HG03354 (cell line): Measurements from ENCODE around the gene TCERG1L.
"Not testable (repeated sequence)": the region's sequence is repeated elsewhere in the genome, so short reads cannot be mapped to it uniquely, and the experiment has no call there.

ENCODE experiments used
- ATAC-seq: cut with Tn5 transposase; IDR thresholded peaks from one replicate; pipeline ENCODE4 v1.9.1; 2021; ENCODE audit warnings: mild to moderate bottlenecking; ENCODE audit not compliant: unreplicated experiment, poor library complexity, severe bottlenecking

The TCERG1L gene

DNA sequence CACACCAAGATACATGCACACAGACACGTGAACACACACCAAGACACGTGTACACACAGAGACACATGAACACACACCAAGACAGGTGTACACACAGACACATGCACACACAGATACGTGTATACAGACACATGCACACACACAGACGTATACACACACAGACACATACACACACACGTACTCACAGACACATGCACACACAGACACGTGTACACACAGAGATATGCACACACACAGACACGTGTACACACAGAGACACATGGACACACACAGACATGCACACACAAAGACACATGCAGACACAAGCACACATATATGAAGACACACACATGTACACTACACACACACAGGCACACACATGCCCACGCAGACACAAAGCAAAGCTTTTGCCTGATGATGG, 134.6 kb downstream of the TCERG1L start:
- ATAC-seq: no peak

DNA sequence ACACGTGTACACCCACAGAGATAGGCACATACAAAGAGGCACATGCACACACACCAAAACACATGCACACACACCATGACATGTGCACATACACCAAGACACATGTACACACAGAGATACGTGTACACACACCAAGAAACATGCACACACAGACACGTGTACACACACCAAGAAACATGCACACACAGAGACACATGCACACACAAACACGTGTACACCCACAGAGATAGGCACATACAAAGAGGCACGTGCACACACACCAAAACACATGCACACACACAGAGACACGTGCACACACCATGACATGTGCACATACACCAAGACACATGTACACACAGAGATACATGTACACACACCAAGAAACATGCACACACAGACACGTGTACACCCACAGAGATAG, 135.2 kb downstream of the TCERG1L start:
- not testable (repeated sequence) for ATAC-seq

DNA sequence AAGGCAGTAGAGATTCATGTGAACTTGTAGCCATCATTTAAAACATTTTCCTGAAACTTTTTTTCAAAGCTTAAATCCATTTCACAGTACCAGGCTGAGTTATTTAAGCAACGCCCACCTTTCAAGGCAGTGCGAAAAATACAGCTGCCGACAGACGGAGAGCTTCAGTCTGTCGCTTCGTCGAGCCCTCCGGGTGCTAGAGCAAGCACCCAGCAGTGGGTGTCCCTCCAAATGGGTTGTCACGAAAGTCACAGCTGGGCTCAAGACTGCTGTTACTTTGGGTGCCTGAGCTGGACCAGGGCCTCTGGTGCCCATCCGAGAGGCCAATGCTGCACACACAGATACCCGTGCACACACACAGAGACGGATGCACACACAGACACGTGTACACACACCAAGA, 135.6 kb downstream of the TCERG1L start:
- ATAC-seq: no peak

DNA sequence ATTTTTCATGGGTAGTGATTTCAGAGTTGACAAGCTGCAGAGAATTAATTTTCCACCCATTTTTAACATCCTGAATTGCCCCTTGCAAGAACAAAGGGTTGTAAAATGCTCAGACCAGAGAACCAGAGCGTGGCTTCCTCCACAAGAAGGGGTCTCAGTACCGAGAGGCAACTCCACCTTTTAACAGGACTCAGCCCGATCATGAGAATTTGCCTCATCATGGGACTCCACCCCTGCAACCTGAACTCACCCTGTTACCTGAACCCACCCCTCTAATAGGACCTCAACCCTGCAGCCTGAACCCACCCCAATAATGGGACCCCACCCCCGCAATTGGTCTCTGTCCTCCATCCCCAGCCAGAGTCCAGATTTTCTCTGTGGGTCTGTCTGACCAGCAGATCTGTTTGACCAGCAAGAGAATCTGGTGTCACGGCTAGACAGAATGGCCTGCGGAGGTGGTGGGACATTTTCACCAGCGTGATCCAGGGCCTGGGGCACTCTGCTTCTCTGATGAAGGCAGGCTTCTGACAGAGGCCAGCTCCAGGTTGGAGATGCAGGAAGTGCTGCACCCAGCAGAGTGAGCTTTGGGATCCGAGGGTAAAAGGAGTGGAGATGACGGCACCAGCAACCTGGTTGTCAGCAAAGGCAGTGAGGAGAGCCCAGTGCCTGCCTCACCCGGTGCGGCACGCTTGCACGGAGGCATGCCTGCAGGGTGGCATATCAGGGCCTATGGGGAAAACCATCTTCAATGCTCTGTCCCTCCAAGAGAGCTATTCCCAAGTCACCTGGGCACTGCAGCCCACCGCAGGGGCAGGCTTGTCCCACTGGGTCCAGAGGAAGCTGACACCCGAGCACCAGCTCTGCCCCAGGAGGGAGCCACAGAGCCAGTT, 136.6 kb downstream of the TCERG1L start:
- no peak for ATAC-seq

DNA sequence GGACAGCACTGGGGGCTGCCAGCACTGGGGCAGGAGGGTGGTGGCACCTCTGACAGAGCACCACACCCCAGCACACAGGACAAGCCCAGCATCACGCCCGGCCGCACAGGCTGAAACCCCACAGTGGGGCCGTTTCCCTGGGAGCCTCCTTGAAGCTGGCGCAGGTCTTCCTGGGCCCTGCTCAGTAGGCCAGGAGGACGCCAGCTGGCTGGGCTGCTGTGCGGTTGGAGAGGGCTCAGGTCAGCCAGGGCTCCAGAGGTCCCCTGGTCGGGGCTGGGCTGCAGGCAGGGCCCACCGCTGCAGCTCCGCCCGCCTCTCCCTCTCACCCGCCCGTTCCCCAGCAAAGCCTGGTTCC, 137.3 kb downstream of the TCERG1L start:
- ATAC-seq: no peak

DNA sequence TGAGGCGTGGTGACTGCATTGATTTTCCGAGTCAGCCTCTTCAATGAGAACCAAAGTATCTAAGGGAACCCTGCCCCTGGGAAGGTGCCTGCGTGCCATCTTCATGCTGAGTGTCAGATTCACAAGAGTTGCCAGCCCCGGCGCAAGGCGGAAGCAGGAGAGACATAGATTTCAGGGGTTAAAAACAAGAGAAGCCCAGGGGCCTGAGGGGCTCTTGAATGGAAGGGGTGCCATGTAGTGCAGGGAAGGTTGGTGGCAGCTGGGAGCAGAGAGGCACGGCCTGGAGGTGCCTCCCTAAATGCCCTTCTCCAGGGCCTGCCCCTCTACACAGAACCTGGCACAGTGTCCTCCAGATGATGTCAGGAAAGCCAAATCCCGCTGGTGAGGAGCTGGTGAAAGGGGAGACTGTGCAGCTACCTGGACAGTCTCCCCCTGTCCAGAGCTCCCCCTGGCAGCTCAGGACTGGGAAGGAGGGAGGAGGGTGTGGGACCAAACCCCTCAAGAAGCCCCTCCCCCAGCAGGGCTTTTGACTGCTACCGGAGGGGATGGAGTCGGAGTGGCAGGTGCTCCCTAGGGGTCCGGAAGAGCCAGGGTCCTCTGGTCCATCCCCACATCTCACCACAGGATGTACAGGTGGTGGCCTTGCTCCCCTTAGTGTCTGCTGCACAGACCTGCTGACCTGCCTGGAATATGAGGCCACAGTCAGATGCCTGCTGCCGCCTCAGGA, 137.9 kb downstream of the TCERG1L start:
- ATAC-seq: no peak

DNA sequence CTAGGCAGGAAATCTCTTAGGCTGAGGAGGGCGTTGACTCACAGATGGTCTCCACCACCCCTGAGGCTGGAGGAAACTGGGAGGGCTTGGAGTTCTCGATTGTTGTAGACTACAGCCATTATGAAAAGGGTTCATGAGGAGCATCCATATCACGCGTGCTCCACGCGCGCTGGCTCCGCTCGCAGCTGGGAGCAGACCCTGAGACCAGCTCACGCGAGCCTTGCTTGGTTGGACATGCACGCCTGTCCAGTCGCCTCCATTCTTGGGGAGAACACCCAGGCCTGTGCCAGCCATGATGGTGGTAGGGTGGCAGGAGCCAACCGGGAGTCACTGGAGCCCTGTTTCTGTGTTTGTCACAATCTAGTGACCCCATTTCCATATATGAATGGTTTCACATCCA, 139.1 kb downstream of the TCERG1L start:
- no peak for ATAC-seq

DNA sequence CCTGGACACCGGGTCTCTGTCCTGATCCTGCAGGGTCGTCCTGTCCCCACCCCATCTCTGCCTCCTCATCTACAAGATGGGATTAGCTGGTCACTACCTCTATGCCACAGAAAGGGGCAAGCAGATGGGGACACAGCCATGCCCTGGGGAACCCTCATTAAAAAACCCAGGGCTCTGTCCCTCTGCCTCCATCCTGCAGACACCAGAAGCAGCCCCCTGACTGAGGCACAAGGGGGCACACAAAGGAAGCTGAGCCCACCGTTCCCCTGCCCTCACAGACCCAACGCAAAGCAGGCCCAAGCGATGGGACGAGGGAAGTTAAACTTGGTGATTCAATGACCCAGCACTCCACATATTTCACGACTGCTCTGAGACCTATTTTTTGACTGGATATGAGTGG, 142.4 kb downstream of the TCERG1L start:
- ATAC-seq: no peak

DNA sequence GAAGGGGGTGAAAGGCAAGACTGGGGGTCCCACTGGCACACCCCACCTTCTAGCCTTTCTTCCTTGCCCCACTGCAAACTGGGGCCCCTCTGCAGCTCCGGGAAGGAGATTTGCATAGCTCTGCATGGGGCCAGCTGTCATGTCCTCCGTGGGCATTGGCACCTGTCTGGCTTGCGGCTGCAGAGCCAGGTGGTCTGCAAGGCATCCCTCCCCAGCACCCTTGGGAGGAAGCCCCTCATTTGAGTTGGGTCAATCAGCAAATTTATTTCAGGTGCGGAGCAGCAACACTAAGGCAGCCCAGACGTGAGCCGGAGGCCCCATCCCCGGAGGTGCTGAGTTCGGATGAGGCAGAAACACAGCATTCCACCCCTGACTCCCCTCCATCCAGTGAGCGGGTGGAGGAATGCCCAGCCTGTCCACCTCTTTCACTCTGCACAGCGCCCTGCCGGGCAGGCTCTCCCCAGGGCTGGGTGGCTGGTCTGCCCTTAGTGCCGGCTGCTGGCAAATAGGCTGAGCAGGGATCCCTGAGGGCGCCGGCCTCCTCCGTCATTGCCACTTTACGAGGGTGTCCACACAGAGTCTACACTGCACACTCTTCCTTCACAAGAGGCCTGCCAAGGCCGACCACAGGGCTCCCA, 143.2 kb downstream of the TCERG1L start:
- ATAC-seq: no peak

DNA sequence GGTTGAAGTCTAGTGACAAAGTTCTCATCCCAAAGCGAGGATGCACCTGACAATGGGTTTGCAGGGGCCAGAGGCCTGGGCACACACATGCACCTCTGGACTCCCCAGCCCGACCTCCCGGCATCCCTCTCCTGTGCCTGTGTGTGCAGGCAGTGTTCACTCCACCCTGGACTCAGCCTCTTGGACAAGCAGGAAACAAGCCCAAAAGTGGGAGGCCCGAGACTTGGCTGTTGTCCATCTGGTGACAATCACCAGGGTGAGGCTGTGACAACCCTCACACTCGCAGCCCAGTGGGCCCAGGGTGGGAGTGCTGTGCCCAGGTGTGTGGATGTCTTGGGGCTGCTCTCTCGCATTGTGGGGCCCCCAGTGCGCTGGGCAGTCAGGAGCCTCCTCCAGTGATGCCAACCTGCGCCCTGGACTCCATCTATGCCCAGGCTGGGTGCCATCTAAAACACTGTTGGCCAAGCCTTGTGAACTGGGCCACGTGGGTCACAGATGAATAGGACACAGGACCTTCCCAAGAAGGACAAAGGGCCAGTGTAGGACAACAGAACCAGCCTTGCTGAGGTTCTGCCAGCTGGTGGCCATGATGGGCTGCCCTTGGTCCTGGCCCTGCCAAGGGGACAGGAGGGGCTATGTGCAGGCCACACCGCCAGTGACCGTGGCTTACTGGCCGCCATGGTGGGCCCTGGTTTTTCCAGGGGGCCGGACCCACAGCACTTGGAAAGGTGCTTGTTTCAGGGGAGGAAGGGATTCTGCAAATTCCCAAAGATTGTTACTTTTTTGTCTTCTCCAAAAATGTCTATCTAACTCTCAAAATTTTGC, 144.3 kb downstream of the TCERG1L start:
- no peak for ATAC-seq

DNA sequence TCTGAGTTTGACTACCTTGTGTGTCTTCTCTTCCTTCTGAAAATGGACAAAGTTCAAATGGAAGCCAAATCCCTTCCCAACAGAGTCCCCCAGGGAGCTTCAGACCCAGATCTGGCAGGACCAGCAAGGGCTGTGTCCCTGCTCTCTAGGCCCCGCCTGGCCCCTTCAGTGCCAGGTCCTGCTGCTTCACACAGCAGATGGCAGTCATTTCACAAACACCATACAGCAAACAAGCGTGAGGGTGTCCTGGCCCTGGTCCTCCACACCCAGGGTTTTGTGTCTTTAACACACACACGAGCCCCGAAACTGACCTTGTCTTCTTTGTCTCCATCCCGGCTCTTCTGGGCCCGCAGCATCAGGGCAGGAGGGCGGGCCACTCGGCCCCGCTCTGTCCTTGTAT, 145.0 kb downstream of the TCERG1L start:
- ATAC-seq: no peak

DNA sequence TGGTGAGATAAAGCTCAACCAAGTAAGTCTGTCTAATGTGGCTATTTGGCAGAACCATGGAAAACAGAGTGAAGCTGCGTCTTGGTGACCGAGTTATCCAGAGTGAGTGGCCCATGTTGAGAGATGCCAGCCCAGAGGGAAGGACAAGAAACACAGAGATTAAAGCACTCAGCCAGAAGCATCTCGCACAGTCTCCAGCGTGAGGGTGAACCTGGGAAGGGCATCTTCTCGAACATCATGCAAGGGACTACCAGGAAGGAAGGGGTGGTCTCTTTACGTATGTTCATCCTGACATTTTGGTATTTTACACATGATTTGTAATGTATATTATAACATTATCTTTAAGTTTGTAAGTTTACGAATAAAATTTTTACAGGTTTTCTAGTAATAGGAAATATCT, 146.4 kb downstream of the TCERG1L start:
- ATAC-seq: no peak

DNA sequence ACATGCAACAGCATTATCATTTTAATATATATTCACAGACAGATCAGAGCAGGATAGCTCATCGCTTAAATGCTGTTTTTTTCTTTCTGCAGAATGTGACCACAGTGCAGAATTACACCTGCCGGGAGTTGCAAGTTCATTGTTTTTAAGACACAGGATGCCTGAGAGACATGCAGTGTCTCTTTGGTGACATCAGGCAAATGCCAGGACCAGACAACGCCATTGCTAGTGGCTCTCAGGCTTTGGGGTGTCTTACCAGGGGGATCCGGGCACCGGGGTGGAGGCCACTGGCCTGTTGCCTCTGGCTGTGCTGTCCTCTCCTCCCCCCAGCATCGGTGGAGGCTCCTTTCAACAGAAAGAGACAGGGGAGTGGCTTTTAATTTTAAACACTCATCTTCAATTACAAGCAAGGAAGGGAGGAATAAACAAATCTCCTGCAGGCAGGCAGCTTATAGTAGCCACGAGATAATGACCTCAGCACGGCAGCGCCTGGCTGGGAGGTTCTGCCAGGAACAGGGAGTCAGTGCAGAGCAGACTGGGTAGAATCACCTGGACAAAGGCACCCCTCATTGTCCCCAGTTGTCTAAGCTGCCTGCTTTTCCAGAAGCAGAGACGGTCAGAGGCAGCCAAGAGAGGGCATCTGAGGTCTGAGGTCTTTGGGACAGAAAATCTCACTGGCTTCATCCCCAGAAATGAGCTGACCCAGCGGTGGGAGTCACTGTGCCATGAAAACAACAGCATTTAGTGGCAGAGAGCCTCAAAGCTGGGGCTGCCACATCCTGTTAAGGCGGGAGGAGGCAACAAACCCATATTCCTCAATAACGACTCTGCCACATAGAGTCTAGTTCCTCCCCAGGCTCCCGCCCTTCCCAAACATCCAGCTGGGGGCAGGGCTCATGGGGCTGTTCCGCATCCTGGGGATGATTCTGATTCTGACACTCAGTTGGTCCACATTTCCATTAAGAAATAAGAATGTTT, 148.4 kb downstream of the TCERG1L start:
- no peak for ATAC-seq

DNA sequence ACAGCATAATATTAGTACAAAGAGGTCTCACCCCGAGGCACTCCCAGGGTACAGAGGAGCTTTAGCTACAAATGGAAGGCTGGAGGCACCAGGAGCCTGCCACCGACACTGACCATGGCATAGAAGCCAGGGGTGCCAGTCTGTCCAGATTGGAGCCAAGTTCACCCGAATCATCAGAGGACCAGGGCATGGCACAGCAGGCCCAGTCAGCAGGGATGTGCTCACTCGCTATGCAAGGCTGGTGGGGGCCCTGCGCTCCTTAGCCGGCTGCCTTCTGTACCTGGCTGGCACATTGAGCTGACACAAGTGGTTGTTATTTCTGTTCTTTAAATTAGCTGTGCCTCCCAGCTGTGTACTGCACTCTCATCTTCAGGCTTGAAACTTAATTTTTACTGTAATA, 149.3 kb downstream of the TCERG1L start:
- ATAC-seq: no peak

DNA sequence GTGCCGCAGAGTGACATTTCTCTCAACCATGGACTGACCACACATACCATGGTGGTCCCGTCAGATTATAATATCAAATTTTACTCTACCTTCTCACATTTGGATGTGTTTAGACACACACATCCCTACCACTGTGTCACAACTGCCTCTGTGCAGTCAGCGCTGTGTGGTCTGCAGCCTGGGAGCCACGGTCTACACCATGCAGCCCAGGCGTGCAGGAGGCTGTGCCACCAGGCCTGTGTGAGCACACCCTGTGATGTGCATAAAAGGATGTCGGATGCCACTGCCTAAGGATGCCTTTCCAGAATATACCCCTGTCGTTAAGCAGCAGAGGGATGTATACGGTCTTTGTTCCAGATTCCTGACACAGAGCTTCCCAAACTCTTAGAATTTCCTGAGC, 150.4 kb downstream of the TCERG1L start:
- no peak for ATAC-seq

DNA sequence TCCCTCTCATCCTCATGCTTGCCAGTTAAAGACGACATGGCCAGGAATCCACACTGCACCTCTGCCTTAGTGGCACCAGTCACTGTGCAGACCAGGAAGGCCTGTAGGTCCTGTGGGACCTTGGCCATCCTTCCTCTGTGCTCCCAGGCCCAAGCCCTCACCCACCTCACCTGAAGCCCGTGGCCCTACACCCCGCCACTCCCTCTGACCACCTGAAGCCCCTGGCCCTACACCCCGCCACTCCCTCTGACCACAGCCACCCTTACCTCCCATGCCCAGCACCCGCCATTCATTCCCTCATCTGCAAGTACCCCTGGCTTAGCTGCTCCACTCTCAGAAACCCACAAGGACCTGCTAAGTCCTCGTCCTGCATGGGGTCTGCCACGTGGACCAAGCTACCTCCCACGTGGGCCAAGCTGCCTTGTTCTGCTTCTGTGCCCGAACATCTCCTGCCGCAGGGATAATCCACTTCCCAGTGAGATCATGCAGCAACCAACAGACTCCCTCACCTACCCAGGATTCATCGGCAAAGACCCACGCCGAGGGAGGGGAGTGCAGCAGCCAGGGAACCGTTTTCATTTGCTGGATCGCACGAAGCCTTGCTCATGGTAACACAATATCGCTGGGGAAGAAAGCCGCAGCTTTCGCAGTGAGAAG, 151.2 kb downstream of the TCERG1L start:
- no peak for ATAC-seq

DNA sequence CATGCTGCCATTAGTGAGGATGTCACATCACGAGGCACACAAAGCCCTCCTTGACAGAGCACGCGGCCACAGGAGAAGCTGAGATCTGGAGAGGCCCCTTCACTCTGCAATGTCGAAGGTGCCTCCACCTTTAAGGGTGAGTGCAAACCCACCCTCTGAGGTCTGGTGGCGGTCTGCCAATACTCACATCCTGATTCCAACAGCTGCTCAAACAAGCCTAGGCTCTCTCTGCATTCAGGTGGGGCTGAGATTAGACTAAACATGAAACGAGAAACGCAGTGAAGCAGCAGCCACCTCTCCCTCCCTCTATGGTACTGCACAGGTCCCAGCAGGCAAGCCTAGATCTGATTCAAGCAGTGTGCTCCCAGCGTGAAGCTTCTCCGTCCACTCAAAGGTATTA, 151.8 kb downstream of the TCERG1L start:
- no peak for ATAC-seq

DNA sequence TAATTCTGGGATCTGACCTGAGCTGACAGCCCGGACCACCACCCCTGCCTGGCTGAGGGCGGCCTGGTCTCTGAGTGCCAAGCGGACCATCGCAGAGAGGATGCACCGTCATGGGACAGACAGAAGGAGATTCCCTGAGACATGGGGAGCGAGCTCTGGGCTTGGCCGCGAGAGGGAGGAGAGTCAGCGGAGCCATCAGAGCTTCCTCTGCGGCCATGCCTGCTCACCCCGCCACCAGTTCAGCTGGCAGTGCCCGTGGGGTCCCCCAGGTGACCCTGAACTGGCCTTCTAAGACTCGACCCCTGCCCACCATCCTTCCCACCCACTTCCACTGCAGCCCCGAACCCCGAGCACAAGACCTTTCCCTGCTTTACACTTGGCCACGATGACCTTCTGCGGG, 152.8 kb downstream of the TCERG1L start:
- no peak for ATAC-seq
